ENCODE measurements around the gene ICOSLG.
"Not testable (repeated sequence)": the region's sequence is repeated elsewhere in the genome, so short reads cannot be mapped to it uniquely, and the experiment has no call there.

Gene ICOSLG

GRCh38 chr21:44184862-44185261 is 55.9 kb downstream of the ICOSLG start:
- not testable (repeated sequence) for DNase-seq (ENCODE audit: low read depth in 3 of 3, low spot score in 1 of 3)

GRCh38 chr21:44182202-44182601 is 58.5 kb downstream of the ICOSLG start:
- not testable (repeated sequence) for DNase-seq (ENCODE audit: low read depth in 3 of 3, low spot score in 1 of 3)

- DNase-seq (ENCODE audit: low read depth in 3 of 3, low spot score in 1 of 3): not testable (repeated sequence)
Observed at GRCh38 chr21:44181506-44181905, 59.2 kb downstream of the ICOSLG start.

GRCh38 chr21:44176127-44176526 is 64.6 kb downstream of the ICOSLG start:
- not testable (repeated sequence) for DNase-seq (ENCODE audit: low read depth in 3 of 3, low spot score in 1 of 3)

GRCh38 chr21:44175189-44175588 is 65.6 kb downstream of the ICOSLG start:
- DNase-seq (ENCODE audit: low read depth in 3 of 3, low spot score in 1 of 3): not testable (repeated sequence)

Measured in stimulated activated CD4-positive, alpha-beta T cell treated with anti-CD3 and anti-CD28 coated beads, TNF-alpha, amount 100 ng/mL, for 1 hour (primary cell).